CD14-positive monocyte (primary cell): ENCODE measurements around the gene CYP2R1. TPM values are rescaled to one million over a fixed set of nuclear protein-coding genes. Genes with fewer than 3 reads are reported as not detected.
A peak's percentile ranks its signal among the peaks of the same experiment; 100 is the strongest.

Experiments used
- DNase-seq, 3 donors: peaks; one replicate each; pipeline ENCODE4 v3.0.0-alpha.2; 2011 to 2022
- H2AFZ ChIP-seq: 2 replicates; pipeline ENCODE4 v1.6.0; 2012; ENCODE audit warnings: mild to moderate bottlenecking, low read depth, low read length, inconsistent platforms; ENCODE audit not compliant: insufficient read depth, poor library complexity, severe bottlenecking
- H3K27ac ChIP-seq, 2 donors: 1 replicate in 1 of 2; 2 replicates in 1 of 2; pipeline ENCODE4 v1.5.1; 2012 to 2013; ENCODE audit warnings: low read length in 2 of 2, control low read depth in 1 of 2, inconsistent platforms in 1 of 2, low read depth in 1 of 2, mild to moderate bottlenecking in 1 of 2
- H3K27me3 ChIP-seq, 2 donors: one replicate each; pipeline versions ENCODE4 v1.6.0 to v1.6.1; 2011 to 2013; ENCODE audit warnings: low read length in 2 of 2; ENCODE audit not compliant: control insufficient read depth in 2 of 2, insufficient read depth in 2 of 2
- H3K36me3 ChIP-seq, 2 donors: replicated peaks in 1 of 2; 1 replicate in 1 of 2; 2 replicates in 1 of 2; pipeline versions ENCODE4 v1.5.1 to v1.6.1; 2012 to 2013; ENCODE audit warnings: low read length in 2 of 2, control low read depth in 1 of 2, inconsistent platforms in 1 of 2, mild to moderate bottlenecking in 1 of 2; ENCODE audit not compliant: insufficient read depth in 2 of 2, control insufficient read depth in 1 of 2
- H3K4me1 ChIP-seq, 2 donors: 1 replicate in 1 of 2; 2 replicates in 1 of 2; pipeline versions ENCODE4 v1.5.1 to v1.6.1; 2012 to 2013; ENCODE audit warnings: low read length in 2 of 2, control low read depth in 1 of 2, inconsistent platforms in 1 of 2, mild to moderate bottlenecking in 1 of 2, moderate library complexity in 1 of 2; ENCODE audit not compliant: insufficient read depth in 2 of 2, control insufficient read depth in 1 of 2
- H3K4me2 ChIP-seq: replicated peaks from 2 replicates; pipeline ENCODE3; 2012; ENCODE audit warnings: low read length, moderate library complexity, mild to moderate bottlenecking; ENCODE audit not compliant: poor library complexity, severe bottlenecking; ENCODE audit errors: extremely low read depth
- H3K4me3 ChIP-seq, 3 experiments: fragments of 200-600 bp in 1 of 3; sonication (generic) in 1 of 3; replicated peaks in 1 of 3; 1 replicate in 2 of 3; 2 replicates in 1 of 3; pipeline ENCODE4 v1.5.1; 2011 to 2013; ENCODE audit warnings: low read length in 3 of 3, mild to moderate bottlenecking in 3 of 3, control low read depth in 2 of 3, low read depth in 2 of 3, inconsistent platforms in 1 of 3, moderate library complexity in 1 of 3
- H3K79me2 ChIP-seq: 2 replicates; pipeline ENCODE4 v1.6.0; 2012; ENCODE audit warnings: mild to moderate bottlenecking, control low read depth, inconsistent platforms, low read length, moderate library complexity; ENCODE audit not compliant: insufficient read depth
- H3K9ac ChIP-seq: 2 replicates; pipeline ENCODE4 v1.6.0; 2017; ENCODE audit warnings: low read length, mild to moderate bottlenecking; ENCODE audit not compliant: insufficient read depth, poor library complexity, severe bottlenecking
- H3K9me3 ChIP-seq, 2 donors: replicated peaks in 1 of 2; 1 replicate in 1 of 2; 2 replicates in 1 of 2; pipeline versions ENCODE4 v1.5.1 to v1.6.1; 2012 to 2013; ENCODE audit warnings: low read length in 2 of 2, control low read depth in 1 of 2; ENCODE audit not compliant: control insufficient read depth in 1 of 2, insufficient read depth in 1 of 2
- H4K20me1 ChIP-seq: 2 replicates; pipeline ENCODE4 v1.6.0; 2012; ENCODE audit warnings: mild to moderate bottlenecking, low read length, control low read depth, moderate library complexity; ENCODE audit not compliant: insufficient read depth
- H3K27ac Mint-ChIP-seq, 7 donors: one replicate each; pipeline ENCODE4 v1.8.0; 2020; ENCODE audit warnings: mild to moderate bottlenecking in 7 of 7, mixed read lengths in 7 of 7, moderate library complexity in 6 of 7, inconsistent platforms in 2 of 7
- H3K27me3 Mint-ChIP-seq, 3 donors: one replicate each; pipeline ENCODE4 v1.8.0; 2021 to 2022; ENCODE audit warnings: low read depth in 3 of 3, mild to moderate bottlenecking in 3 of 3, mixed read lengths in 3 of 3, moderate library complexity in 3 of 3, inconsistent platforms in 1 of 3
- H3K36me3 Mint-ChIP-seq, 2 donors: one replicate each; pipeline ENCODE4 v1.8.0; 2020; ENCODE audit warnings: mixed read lengths in 2 of 2, inconsistent platforms in 1 of 2, mild to moderate bottlenecking in 1 of 2
- H3K4me1 Mint-ChIP-seq: one replicate; pipeline ENCODE4 v1.8.0; 2020; ENCODE audit warnings: mild to moderate bottlenecking, mixed read lengths
- H3K4me3 Mint-ChIP-seq, 2 donors: one replicate each; pipeline ENCODE4 v1.8.0; 2020; ENCODE audit warnings: mild to moderate bottlenecking in 2 of 2, mixed read lengths in 2 of 2, moderate library complexity in 1 of 2
- H3K9me3 Mint-ChIP-seq, 7 donors: one replicate each; pipeline ENCODE4 v1.8.0; 2020 to 2022; ENCODE audit warnings: mixed read lengths in 7 of 7, mild to moderate bottlenecking in 6 of 7, moderate library complexity in 6 of 7, inconsistent platforms in 2 of 7
- WGBS: methylation state at CpG from one replicate; pipeline ENCODE4 v1.1.5; 2013; ENCODE audit warnings: missing lambda C conversion rate; ENCODE audit not compliant: insufficient coverage; 5-methylcytosine and 5-hydroxymethylcytosine counted together
- intact Hi-C, 2 donors: fragments of 100-400 bp; cut with micrococcal nuclease; formaldehyde crosslinking; loops; one replicate each; pipeline versions ENCODE4 v1.15.0 to v1.15.1; 2023
- polyA minus RNA-seq: library from RNA; depleted of rRNA, polyadenylated mRNA; stranded (reverse); fragments of >200 nt; gene quantifications from 2 replicates; pipeline ENCODE4 v1.2.3, GENCODE V29; 2012
- polyA plus RNA-seq, 3 donors: library from polyadenylated mRNA; depleted of rRNA in 1 of 3; unstranded in 2 of 3; stranded (reverse) in 1 of 3; fragments of 300-500 nt in 2 of 3; fragments of >200 nt in 1 of 3; fragmentation: Illumina TruSeq in 2 of 3; gene quantifications; 1 replicate in 2 of 3; 2 replicates in 1 of 3; pipeline ENCODE4 v1.2.3, GENCODE V29; 2012 to 2021
- total RNA-seq, 12 experiments: library from RNA in 1 of 12; stranded (reverse) in 1 of 12; fragments of 120-200 nt in 1 of 12; gene quantifications; one replicate each; pipeline ENCODE4 v1.2.4 and lab custom pipeline; 2013 to 2026; ENCODE audit warnings: mixed read lengths in 6 of 12, inconsistent platforms in 1 of 12
- TF ChIP-seq, protein P1 (sequence below): fragments of 200-600 bp; IDR thresholded peaks from one replicate; pipeline ENCODE4 v1.8.0; 2022; ENCODE audit warnings: antibody characterized with exemption, mild to moderate bottlenecking

The CYP2R1 gene
- total RNA-seq (2013), result 16.5 TPM
- polyA plus RNA-seq, result 1 to 10 TPM; 5.4 to 8.3 (median 7.0) TPM
- polyA minus RNA-seq, result 3.1 and 3.3 TPM in 2 replicates
- total RNA-seq (lab: John Stamatoyannopoulos, UW), result 2.7 to 9.7 (median 7.0) reads per million in 11 experiments

DNA sequence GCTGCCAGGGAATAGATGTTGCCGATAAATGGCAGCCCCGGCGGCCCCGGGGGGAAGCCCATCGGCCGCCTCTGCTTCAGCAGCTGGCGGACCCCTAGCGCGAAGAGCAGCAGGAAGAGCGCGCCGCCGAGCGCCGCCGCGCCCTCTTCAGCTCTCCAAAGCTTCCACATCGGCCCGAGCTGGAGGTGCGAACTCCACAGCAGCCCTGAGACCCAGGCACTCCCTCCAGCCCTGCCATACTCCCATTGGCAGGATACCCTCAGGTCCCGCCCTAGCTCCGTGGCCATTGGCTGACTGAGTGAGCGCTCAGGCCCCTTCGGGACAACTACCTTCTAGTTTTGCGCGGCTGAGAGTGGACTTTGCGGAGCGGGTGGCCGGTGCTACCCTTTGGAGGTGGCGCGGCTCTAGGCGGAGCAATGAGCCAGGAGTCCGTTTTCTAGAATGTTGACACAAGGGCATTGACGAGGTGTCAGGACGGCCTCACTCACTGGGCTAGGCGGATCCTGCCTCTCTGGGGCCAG is at the start of gene CYP2R1:
TSS of gene CYP2R1 (minus strand) at position 196 of the 521 bp plus-strand sequence. CDS start at position 170, 26 bp downstream.
- DNase-seq, result peak; percentile 92 to 94 (median 94)
- TF ChIP-seq, protein P1, sequence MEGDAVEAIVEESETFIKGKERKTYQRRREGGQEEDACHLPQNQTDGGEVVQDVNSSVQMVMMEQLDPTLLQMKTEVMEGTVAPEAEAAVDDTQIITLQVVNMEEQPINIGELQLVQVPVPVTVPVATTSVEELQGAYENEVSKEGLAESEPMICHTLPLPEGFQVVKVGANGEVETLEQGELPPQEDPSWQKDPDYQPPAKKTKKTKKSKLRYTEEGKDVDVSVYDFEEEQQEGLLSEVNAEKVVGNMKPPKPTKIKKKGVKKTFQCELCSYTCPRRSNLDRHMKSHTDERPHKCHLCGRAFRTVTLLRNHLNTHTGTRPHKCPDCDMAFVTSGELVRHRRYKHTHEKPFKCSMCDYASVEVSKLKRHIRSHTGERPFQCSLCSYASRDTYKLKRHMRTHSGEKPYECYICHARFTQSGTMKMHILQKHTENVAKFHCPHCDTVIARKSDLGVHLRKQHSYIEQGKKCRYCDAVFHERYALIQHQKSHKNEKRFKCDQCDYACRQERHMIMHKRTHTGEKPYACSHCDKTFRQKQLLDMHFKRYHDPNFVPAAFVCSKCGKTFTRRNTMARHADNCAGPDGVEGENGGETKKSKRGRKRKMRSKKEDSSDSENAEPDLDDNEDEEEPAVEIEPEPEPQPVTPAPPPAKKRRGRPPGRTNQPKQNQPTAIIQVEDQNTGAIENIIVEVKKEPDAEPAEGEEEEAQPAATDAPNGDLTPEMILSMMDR, result no peak
- no peaks in the 10 kb centered on the region for H3K36me3 Mint-ChIP-seq

GRCh38 chr11:14938936-14939335 is 46.9 kb upstream of the CYP2R1 start:
- Histone ChIP-seq H3K4me3 (no peak overlapping the region), H2AFZ (no peak overlapping the region), H3K4me2 (no peak overlapping the region), H3K9ac (no peak overlapping the region), H3K27ac (no peak overlapping the region), H3K27me3 (no peaks in the 10 kb centered on the region), H4K20me1 (no peaks in the 10 kb centered on the region), H3K36me3 (no peaks in the 10 kb centered on the region), H3K79me2 (no peaks in the 10 kb centered on the region), H3K9me3 (peaks cover 0 to 8% of the 10 kb centered on the region in 2 donors), H3K4me1 (no peaks in the 10 kb centered on the region)
- peaks cover 0 to 7% (median 3%) of the 10 kb centered on the region in 3 donors for H3K27me3 Mint-ChIP-seq
- no peak overlapping the region for H3K27ac Mint-ChIP-seq
- no peaks in the 10 kb centered on the region for H3K36me3 Mint-ChIP-seq
- no peak for DNase-seq
- 75% methylated on average over 1 of the region's 1 CpG for WGBS
- TF ChIP-seq, protein P1, result no peak
- peaks cover 2 to 18% (median 13%) of the 10 kb centered on the region in 7 donors for H3K9me3 Mint-ChIP-seq
- no peaks in the 10 kb centered on the region for H3K4me1 Mint-ChIP-seq
- intact Hi-C loops, result no loop called here
- no peak overlapping the region for H3K4me3 Mint-ChIP-seq

More for the DNA sequence above, at the start of gene CYP2R1:
- Histone ChIP-seq H3K27me3 (no peaks in the 10 kb centered on the region), H3K9me3 (no peaks in the 10 kb centered on the region), H3K4me2 (peak within 1 kb of the TSS; percentile 88), H3K4me3 (peak within 1 kb of the TSS; percentile 53 to 96 (median 85)), H3K4me1 (peaks cover 33 to 45% of the 10 kb centered on the region in 2 donors), H2AFZ (peak within 1 kb of the TSS; percentile 92), H3K79me2 (peaks cover 3% of the 10 kb centered on the region), H3K9ac (peak within 1 kb of the TSS; percentile 79), H3K27ac (peak within 1 kb of the TSS; percentile 86 to 88), H4K20me1 (no peaks in the 10 kb centered on the region), H3K36me3 (no peaks in the 10 kb centered on the region)
- intact Hi-C loops, result loop anchor here (5.0 to 10.0 kb wide), 3 partner anchors 277 to 377 kb away; partner anchors contain the start of gene PSMA1 (in 1 of the 2)
- WGBS, result under 1% methylated on average over 36 of the region's 36 CpGs
- Mint-ChIP-seq H3K9me3 (peaks cover 0 to 2% (median 0%) of the 10 kb centered on the region in 7 donors), H3K4me1 (peaks cover 45% of the 10 kb centered on the region), H3K27ac (peak within 1 kb of the TSS; percentile 87 to 95 (median 93)), H3K4me3 (peak within 1 kb of the TSS; percentile 89 to 98), H3K27me3 (peaks cover 0 to 2% (median 0%) of the 10 kb centered on the region in 3 donors)
